Thymus (tissue), 11 donors: Measurements from ENCODE around the gene NEGR1. TPM values are rescaled to one million over a fixed set of nuclear protein-coding genes. Genes with fewer than 3 reads are reported as not detected.

Experiments
- DNase-seq, 9 donors: peaks; one replicate each; pipeline ENCODE4 v3.0.0-alpha.2; 2013; ENCODE audit warnings: low spot score in 9 of 9, low read depth in 6 of 9, missing footprints in 1 of 9
- H3K27ac ChIP-seq, 2 donors: one replicate each; pipeline ENCODE4 v1.5.1; 2013; ENCODE audit warnings: control low read depth in 1 of 2, low read depth in 1 of 2, low read length in 1 of 2, mild to moderate bottlenecking in 1 of 2, moderate library complexity in 1 of 2
- H3K27me3 ChIP-seq, 2 donors: one replicate each; pipeline ENCODE4 v1.5.1; 2013; ENCODE audit warnings: low read length in 1 of 2; ENCODE audit not compliant: control insufficient read depth in 2 of 2, insufficient read depth in 1 of 2
- H3K36me3 ChIP-seq, 2 donors: one replicate each; pipeline ENCODE4 v1.5.1; 2013; ENCODE audit warnings: low read length in 1 of 2, mild to moderate bottlenecking in 1 of 2, moderate library complexity in 1 of 2; ENCODE audit not compliant: control insufficient read depth in 2 of 2, insufficient read depth in 2 of 2
- H3K4me1 ChIP-seq, 2 donors: one replicate each; pipeline ENCODE4 v1.5.1; 2013; ENCODE audit warnings: low read length in 2 of 2; ENCODE audit not compliant: control insufficient read depth in 2 of 2, insufficient read depth in 2 of 2
- H3K4me3 ChIP-seq, 2 donors: one replicate each; pipeline ENCODE4 v1.5.1; 2013; ENCODE audit warnings: low read length in 2 of 2, control low read depth in 1 of 2, mild to moderate bottlenecking in 1 of 2
- H3K9me3 ChIP-seq, 2 donors: one replicate each; pipeline ENCODE4 v1.5.1; 2013; ENCODE audit warnings: low read length in 1 of 2, mild to moderate bottlenecking in 1 of 2; ENCODE audit not compliant: control insufficient read depth in 2 of 2, insufficient read depth in 1 of 2
- WGBS: extraction: QIAGEN DNeasy Blood & Tissue Kit; methylation state at CpG from one replicate; pipeline ENCODE4 v1.1.7; 2013; 5-methylcytosine and 5-hydroxymethylcytosine counted together
- polyA plus RNA-seq: library from polyadenylated mRNA; stranded (reverse); fragments of 200-250 nt; gene quantifications from one replicate; pipeline ENCODE4 v1.2.3, GENCODE V29; 2013
- total RNA-seq: library from RNA; stranded (reverse); fragments of 120-200 nt; gene quantifications from one replicate; pipeline ENCODE4 v1.2.4, GENCODE V29; 2013
- donor health status: healthy.

NEGR1 gene
- total and polyA plus RNA-seq, 2 donors: 2.8 to 3.3 TPM

GRCh38 chr1:71706029-71706671 lies 576.2 kb downstream of the NEGR1 start:
- WGBS: 8% methylated on average over 5 of the region's 5 CpGs
- Histone ChIP-seq H3K4me3 (no peak overlapping the region), H3K9me3 (peaks cover 0 to 6% of the 10 kb centered on the region in 2 donors), H3K27ac (peak overlapping the region; percentile 38 to 82), H3K36me3 (no peaks in the 10 kb centered on the region), H3K4me1 (peaks cover 18 to 25% of the 10 kb centered on the region in 2 donors), H3K27me3 (no peaks in the 10 kb centered on the region)
- peak; percentile 61 to 94 (median 76) for DNase-seq

GRCh38 chr1:71698186-71698585 lies 584.2 kb downstream of the NEGR1 start:
- no peaks in the 10 kb centered on the region for H3K27me3 ChIP-seq
- H3K4me3 ChIP-seq: no peak overlapping the region
- H3K4me1 ChIP-seq: peaks cover 0 to 3% of the 10 kb centered on the region in 2 donors
- H3K9me3 ChIP-seq: no peaks in the 10 kb centered on the region
- H3K27ac ChIP-seq: peak overlapping the region in 1 of 2 donors; percentile 38
- DNase-seq: peak in 5 of 9 donors; percentile 14 to 69 (median 27)
- 6% methylated on average over 1 of the region's 1 CpG for WGBS
- H3K36me3 ChIP-seq: no peaks in the 10 kb centered on the region

GRCh38 chr1:71695821-71696220 lies 586.5 kb downstream of the NEGR1 start:
- no peaks in the 10 kb centered on the region for H3K9me3 ChIP-seq
- DNase-seq: no peak
- H3K36me3 ChIP-seq: no peaks in the 10 kb centered on the region
- H3K4me3 ChIP-seq: no peak overlapping the region
- H3K27me3 ChIP-seq: no peaks in the 10 kb centered on the region
- H3K4me1 ChIP-seq: peaks cover 0 to 3% of the 10 kb centered on the region in 2 donors
- WGBS: 99% methylated on average over 1 of the region's 1 CpG
- no peak overlapping the region for H3K27ac ChIP-seq

- 97% methylated on average over 1 of the region's 1 CpG for WGBS
- no peaks in the 10 kb centered on the region for H3K36me3 ChIP-seq
- H3K27ac ChIP-seq: no peak overlapping the region
- H3K4me1 ChIP-seq: peaks cover 0 to 3% of the 10 kb centered on the region in 2 donors
- no peaks in the 10 kb centered on the region for H3K27me3 ChIP-seq
- DNase-seq: no peak
- no peaks in the 10 kb centered on the region for H3K9me3 ChIP-seq
- H3K4me3 ChIP-seq: no peak overlapping the region
Observed at GRCh38 chr1:71695084-71695483, 587.3 kb downstream of the NEGR1 start.

DNA sequence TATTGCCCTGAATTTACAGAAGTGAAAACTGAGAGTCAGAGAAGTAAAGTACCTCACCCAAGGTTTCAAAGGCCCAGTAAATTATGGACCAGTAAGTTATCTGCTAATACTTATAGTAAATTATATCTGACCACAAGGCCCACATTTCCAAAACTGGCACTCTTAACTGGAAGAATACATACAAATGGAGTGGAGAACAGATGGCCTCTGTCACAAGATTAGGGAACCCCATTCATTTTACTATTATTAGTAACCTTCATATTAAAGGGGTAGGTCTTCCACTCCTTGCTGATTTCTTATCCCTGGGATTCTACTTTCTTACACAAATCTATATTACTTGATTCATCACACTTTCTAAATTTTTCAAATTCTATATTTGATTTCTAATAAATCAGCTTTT lies 588.8 kb downstream of the NEGR1 start:
- H3K4me3 ChIP-seq: no peak overlapping the region

DNA sequence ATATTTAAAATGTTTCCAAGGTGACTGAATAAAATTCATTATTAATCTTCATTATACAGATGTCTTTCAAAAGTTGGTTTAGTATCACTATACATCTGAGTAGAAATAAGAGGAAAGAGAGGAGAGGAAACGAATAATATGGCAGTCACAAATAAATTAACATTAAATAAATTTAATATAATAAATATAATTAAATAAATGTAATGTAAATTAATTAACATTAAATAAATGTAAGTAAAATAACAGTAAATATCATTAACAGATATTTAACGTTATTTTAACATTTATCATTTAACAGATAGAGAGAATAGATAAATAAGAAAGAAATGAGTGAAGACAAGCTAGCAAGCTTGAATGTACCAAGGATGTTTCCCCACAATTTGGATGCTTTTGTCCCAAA lies 592.7 kb downstream of the NEGR1 start:
- Histone ChIP-seq H3K9me3 (no peaks in the 10 kb centered on the region), H3K27ac (no peak overlapping the region), H3K36me3 (no peaks in the 10 kb centered on the region), H3K4me3 (no peak overlapping the region), H3K27me3 (no peaks in the 10 kb centered on the region), H3K4me1 (no peaks in the 10 kb centered on the region)
- WGBS: 97% methylated on average over 2 of the region's 2 CpGs
- no peak for DNase-seq

More for the DNA sequence above, 588.8 kb downstream of the NEGR1 start:
- peaks cover 0 to 3% of the 10 kb centered on the region in 2 donors for H3K4me1 ChIP-seq
- H3K27ac ChIP-seq: no peak overlapping the region
- no peaks in the 10 kb centered on the region for H3K27me3 ChIP-seq
- H3K9me3 ChIP-seq: no peaks in the 10 kb centered on the region
- H3K36me3 ChIP-seq: no peaks in the 10 kb centered on the region
- DNase-seq: no peak

DNA sequence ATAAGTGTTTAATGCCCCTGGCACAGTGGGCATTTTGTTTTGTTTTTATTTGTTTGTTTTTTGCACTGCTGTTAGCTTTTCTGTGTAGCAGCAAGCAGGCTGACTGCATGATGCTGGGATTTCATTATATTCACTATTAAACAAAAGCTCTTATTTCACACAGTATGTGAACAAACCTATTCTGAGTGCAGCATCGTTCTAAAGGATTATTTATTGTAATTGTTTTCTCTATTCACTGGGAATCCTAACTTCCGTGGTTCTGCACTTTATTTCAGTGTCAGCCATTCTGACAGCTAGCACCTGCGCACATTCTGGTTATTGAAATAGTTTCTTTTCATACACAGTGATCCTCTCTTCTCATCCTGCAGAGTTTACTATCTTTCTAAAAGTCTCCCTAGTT lies 595.0 kb downstream of the NEGR1 start:
- Histone ChIP-seq H3K9me3 (no peaks in the 10 kb centered on the region), H3K4me1 (no peaks in the 10 kb centered on the region), H3K4me3 (no peak overlapping the region), H3K36me3 (no peaks in the 10 kb centered on the region), H3K27ac (no peak overlapping the region), H3K27me3 (no peaks in the 10 kb centered on the region)
- no peak for DNase-seq
- WGBS: 86% methylated on average over 3 of the region's 3 CpGs

DNA sequence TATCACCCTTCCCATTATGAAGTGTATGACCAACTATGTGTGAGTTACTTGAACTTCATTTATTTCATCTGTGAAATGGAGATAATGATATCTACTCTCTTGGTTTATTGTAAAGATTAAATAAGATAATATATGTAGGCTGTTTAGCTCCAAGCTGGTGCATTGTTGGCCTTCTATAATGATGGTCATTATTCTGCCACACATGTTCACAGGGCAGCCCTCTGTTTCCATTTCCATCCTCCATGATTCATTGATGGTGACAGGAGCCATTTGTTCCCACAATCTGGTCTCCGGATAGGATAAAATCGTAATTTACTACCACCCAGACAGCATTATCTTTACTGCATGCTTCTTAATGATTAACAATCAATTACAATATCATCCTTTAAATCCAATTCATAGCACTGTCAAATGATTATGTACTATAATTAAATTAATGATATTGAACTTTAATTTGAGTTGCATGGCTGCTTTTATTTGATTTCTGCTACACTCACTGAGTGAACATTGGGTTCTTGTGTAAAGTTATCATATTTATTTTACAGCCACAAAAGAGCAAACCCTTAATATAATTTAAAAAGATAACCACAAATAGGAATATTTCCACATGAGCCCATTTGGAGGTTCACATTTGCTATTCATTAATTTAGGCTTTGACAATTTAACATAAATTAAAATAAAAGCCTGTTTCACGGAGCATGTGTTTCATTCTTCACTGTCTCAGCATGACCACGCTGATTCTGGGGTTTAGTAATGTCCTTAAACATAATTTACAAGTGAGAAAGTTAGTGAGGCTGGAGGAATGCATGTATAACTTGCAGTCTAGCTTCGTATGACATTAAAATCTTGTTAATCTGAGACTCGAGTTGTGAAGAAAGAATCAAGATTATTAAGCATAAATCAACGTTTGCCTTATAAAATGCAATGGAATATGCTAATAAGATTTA lies 605.1 kb downstream of the NEGR1 start:
- Histone ChIP-seq H3K27ac (no peak overlapping the region), H3K4me3 (no peak overlapping the region), H3K4me1 (no peaks in the 10 kb centered on the region), H3K36me3 (no peaks in the 10 kb centered on the region), H3K9me3 (peaks cover 0 to 3% of the 10 kb centered on the region in 2 donors), H3K27me3 (no peaks in the 10 kb centered on the region)
- no peak for DNase-seq
- 94% methylated on average over 7 of the region's 7 CpGs for WGBS

DNA sequence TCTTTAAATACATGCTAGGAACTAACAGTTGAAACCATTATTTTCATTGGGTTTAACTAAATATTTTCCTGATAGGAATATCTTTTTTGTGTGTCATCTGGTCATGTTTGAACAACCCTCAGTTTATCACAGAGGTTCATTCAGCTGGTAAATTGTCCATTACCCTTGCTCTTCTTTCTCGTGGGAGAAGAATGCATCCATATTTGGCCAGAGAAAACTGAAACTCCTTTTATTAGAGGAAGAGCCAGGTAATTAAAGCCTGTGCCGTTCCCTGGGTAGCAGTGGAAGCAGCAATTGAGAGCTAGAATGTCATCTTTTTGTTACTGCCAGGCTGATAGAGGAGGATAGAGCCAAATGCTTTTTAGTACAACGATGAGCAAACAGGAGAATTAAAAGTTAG lies 614.3 kb downstream of the NEGR1 start:
- Histone ChIP-seq H3K4me3 (no peak overlapping the region), H3K4me1 (no peaks in the 10 kb centered on the region), H3K9me3 (peaks cover 0 to 3% of the 10 kb centered on the region in 2 donors), H3K27ac (no peak overlapping the region), H3K36me3 (no peaks in the 10 kb centered on the region), H3K27me3 (no peaks in the 10 kb centered on the region)
- no peak for DNase-seq
- WGBS: 97% methylated on average over 3 of the region's 3 CpGs
